ENCODE results near the gene CEP63. TPM values are rescaled to one million over a fixed set of nuclear protein-coding genes. Genes with fewer than 3 reads are reported as not detected.

CEP63 gene
- polyA plus RNA-seq, 2 donors, result 10.1 to 11.7 TPM

GRCh38 chr3:134600206-134600605 lies 114.3 kb downstream of the CEP63 start:
- Histone ChIP-seq H3K27me3 (ENCODE audit: control insufficient read depth in 1 of 2, insufficient read depth in 2 of 2, low read length in 2 of 2) (no peaks in the 10 kb centered on the region), H3K36me3 (ENCODE audit: control insufficient read depth in 2 of 2, insufficient read depth in 2 of 2, low read length in 1 of 2) (no peaks in the 10 kb centered on the region), H3K9me3 (ENCODE audit: control insufficient read depth in 2 of 2, insufficient read depth in 1 of 2, low read depth in 1 of 2, low read length in 1 of 2) (no peaks in the 10 kb centered on the region), H3K4me1 (ENCODE audit: control insufficient read depth in 2 of 2, insufficient read depth in 2 of 2, low read length in 1 of 2) (peaks cover 0 to 6% of the 10 kb centered on the region in 2 donors), H3K27ac (ENCODE audit: low read depth in 2 of 2, low read length in 1 of 2) (no peak overlapping the region), H3K4me3 (ENCODE audit: low read depth in 1 of 2, low read length in 2 of 2) (no peak overlapping the region)
- 16% methylated on average over 1 of the region's 1 CpG for WGBS, 2 donors

- 9 to 12% methylated on average over 31 of the region's 31 CpGs for WGBS, 2 donors
- Histone ChIP-seq H3K27ac (ENCODE audit: low read depth in 2 of 2, low read length in 1 of 2) (no peak overlapping the region), H3K4me3 (ENCODE audit: low read depth in 1 of 2, low read length in 2 of 2) (no peak overlapping the region), H3K27me3 (ENCODE audit: control insufficient read depth in 1 of 2, insufficient read depth in 2 of 2, low read length in 2 of 2) (no peaks in the 10 kb centered on the region), H3K36me3 (ENCODE audit: control insufficient read depth in 2 of 2, insufficient read depth in 2 of 2, low read length in 1 of 2) (no peaks in the 10 kb centered on the region), H3K9me3 (ENCODE audit: control insufficient read depth in 2 of 2, insufficient read depth in 1 of 2, low read depth in 1 of 2, low read length in 1 of 2) (no peaks in the 10 kb centered on the region), H3K4me1 (ENCODE audit: control insufficient read depth in 2 of 2, insufficient read depth in 2 of 2, low read length in 1 of 2) (peaks cover 0 to 6% of the 10 kb centered on the region in 2 donors)
These were observed 115.0 kb downstream of the CEP63 start for GRCh38 chr3:134600685-134601463.

- H3K4me1 ChIP-seq (ENCODE audit: control insufficient read depth in 2 of 2, insufficient read depth in 2 of 2, low read length in 1 of 2), result peaks cover 0 to 4% of the 10 kb centered on the region in 2 donors
- H3K36me3 ChIP-seq (ENCODE audit: control insufficient read depth in 2 of 2, insufficient read depth in 2 of 2, low read length in 1 of 2), result no peaks in the 10 kb centered on the region
- no peaks in the 10 kb centered on the region for H3K9me3 ChIP-seq (ENCODE audit: control insufficient read depth in 2 of 2, insufficient read depth in 1 of 2, low read depth in 1 of 2, low read length in 1 of 2)
- no peaks in the 10 kb centered on the region for H3K27me3 ChIP-seq (ENCODE audit: control insufficient read depth in 1 of 2, insufficient read depth in 2 of 2, low read length in 2 of 2)
- no peak overlapping the region for H3K4me3 ChIP-seq (ENCODE audit: low read depth in 1 of 2, low read length in 2 of 2)
- WGBS, 2 donors, result 51 to 59% methylated on average over 19 of the region's 19 CpGs
- no peak overlapping the region for H3K27ac ChIP-seq (ENCODE audit: low read depth in 2 of 2, low read length in 1 of 2)
These were observed 115.9 kb downstream of the CEP63 start for GRCh38 chr3:134601539-134602439.

GRCh38 chr3:134602440-134602814 lies 116.6 kb downstream of the CEP63 start:
- Histone ChIP-seq H3K27ac (ENCODE audit: low read depth in 2 of 2, low read length in 1 of 2) (no peak overlapping the region), H3K9me3 (ENCODE audit: control insufficient read depth in 2 of 2, insufficient read depth in 1 of 2, low read depth in 1 of 2, low read length in 1 of 2) (no peaks in the 10 kb centered on the region), H3K27me3 (ENCODE audit: control insufficient read depth in 1 of 2, insufficient read depth in 2 of 2, low read length in 2 of 2) (no peaks in the 10 kb centered on the region), H3K4me1 (ENCODE audit: control insufficient read depth in 2 of 2, insufficient read depth in 2 of 2, low read length in 1 of 2) (peaks cover 0 to 2% of the 10 kb centered on the region in 2 donors), H3K4me3 (ENCODE audit: low read depth in 1 of 2, low read length in 2 of 2) (no peak overlapping the region), H3K36me3 (ENCODE audit: control insufficient read depth in 2 of 2, insufficient read depth in 2 of 2, low read length in 1 of 2) (no peaks in the 10 kb centered on the region)
- WGBS, 2 donors, result 69 to 73% methylated on average over 6 of the region's 6 CpGs

GRCh38 chr3:134603480-134603879 lies 117.6 kb downstream of the CEP63 start:
- no peaks in the 10 kb centered on the region for H3K36me3 ChIP-seq (ENCODE audit: control insufficient read depth in 2 of 2, insufficient read depth in 2 of 2, low read length in 1 of 2)
- no peaks in the 10 kb centered on the region for H3K4me1 ChIP-seq (ENCODE audit: control insufficient read depth in 2 of 2, insufficient read depth in 2 of 2, low read length in 1 of 2)
- no peaks in the 10 kb centered on the region for H3K27me3 ChIP-seq (ENCODE audit: control insufficient read depth in 1 of 2, insufficient read depth in 2 of 2, low read length in 2 of 2)
- H3K27ac ChIP-seq (ENCODE audit: low read depth in 2 of 2, low read length in 1 of 2), result no peak overlapping the region
- 66 to 67% methylated on average over 4 of the region's 4 CpGs for WGBS, 2 donors
- H3K9me3 ChIP-seq (ENCODE audit: control insufficient read depth in 2 of 2, insufficient read depth in 1 of 2, low read depth in 1 of 2, low read length in 1 of 2), result no peaks in the 10 kb centered on the region
- no peak overlapping the region for H3K4me3 ChIP-seq (ENCODE audit: low read depth in 1 of 2, low read length in 2 of 2)

GRCh38 chr3:134603956-134604355 lies 118.1 kb downstream of the CEP63 start:
- no peaks in the 10 kb centered on the region for H3K4me1 ChIP-seq (ENCODE audit: control insufficient read depth in 2 of 2, insufficient read depth in 2 of 2, low read length in 1 of 2)
- H3K27me3 ChIP-seq (ENCODE audit: control insufficient read depth in 1 of 2, insufficient read depth in 2 of 2, low read length in 2 of 2), result no peaks in the 10 kb centered on the region
- H3K9me3 ChIP-seq (ENCODE audit: control insufficient read depth in 2 of 2, insufficient read depth in 1 of 2, low read depth in 1 of 2, low read length in 1 of 2), result no peaks in the 10 kb centered on the region
- H3K36me3 ChIP-seq (ENCODE audit: control insufficient read depth in 2 of 2, insufficient read depth in 2 of 2, low read length in 1 of 2), result no peaks in the 10 kb centered on the region
- no peak overlapping the region for H3K27ac ChIP-seq (ENCODE audit: low read depth in 2 of 2, low read length in 1 of 2)
- 93 to 94% methylated on average over 13 of the region's 13 CpGs for WGBS, 2 donors
- no peak overlapping the region for H3K4me3 ChIP-seq (ENCODE audit: low read depth in 1 of 2, low read length in 2 of 2)

- no peaks in the 10 kb centered on the region for H3K4me1 ChIP-seq (ENCODE audit: control insufficient read depth in 2 of 2, insufficient read depth in 2 of 2, low read length in 1 of 2)
- H3K27me3 ChIP-seq (ENCODE audit: control insufficient read depth in 1 of 2, insufficient read depth in 2 of 2, low read length in 2 of 2), result no peaks in the 10 kb centered on the region
- H3K27ac ChIP-seq (ENCODE audit: low read depth in 2 of 2, low read length in 1 of 2), result no peak overlapping the region
- H3K9me3 ChIP-seq (ENCODE audit: control insufficient read depth in 2 of 2, insufficient read depth in 1 of 2, low read depth in 1 of 2, low read length in 1 of 2), result no peaks in the 10 kb centered on the region
- no peak overlapping the region for H3K4me3 ChIP-seq (ENCODE audit: low read depth in 1 of 2, low read length in 2 of 2)
- WGBS, 2 donors, result 76 to 83% methylated on average over 6 of the region's 6 CpGs
- no peaks in the 10 kb centered on the region for H3K36me3 ChIP-seq (ENCODE audit: control insufficient read depth in 2 of 2, insufficient read depth in 2 of 2, low read length in 1 of 2)
These were observed 119.7 kb downstream of the CEP63 start for GRCh38 chr3:134605556-134605955.

- Histone ChIP-seq H3K27me3 (ENCODE audit: control insufficient read depth in 1 of 2, insufficient read depth in 2 of 2, low read length in 2 of 2) (no peaks in the 10 kb centered on the region), H3K36me3 (ENCODE audit: control insufficient read depth in 2 of 2, insufficient read depth in 2 of 2, low read length in 1 of 2) (no peaks in the 10 kb centered on the region), H3K9me3 (ENCODE audit: control insufficient read depth in 2 of 2, insufficient read depth in 1 of 2, low read depth in 1 of 2, low read length in 1 of 2) (no peaks in the 10 kb centered on the region), H3K27ac (ENCODE audit: low read depth in 2 of 2, low read length in 1 of 2) (no peak overlapping the region), H3K4me1 (ENCODE audit: control insufficient read depth in 2 of 2, insufficient read depth in 2 of 2, low read length in 1 of 2) (no peaks in the 10 kb centered on the region), H3K4me3 (ENCODE audit: low read depth in 1 of 2, low read length in 2 of 2) (no peak overlapping the region)
- 46 to 52% methylated on average over 11 to 12 of the region's 12 CpGs for WGBS, 2 donors
These were observed 120.5 kb downstream of the CEP63 start for GRCh38 chr3:134606033-134607025.
